Nephron (organoid): ENCODE data around the gene SRMS.
A peak's percentile ranks its signal among the peaks of the same experiment; 100 is the strongest.

Experiments used
- H3K27ac Mint-ChIP-seq, 3 experiments: 2 replicates each; pipeline ENCODE4 v1.8.0; 2020; ENCODE audit warnings: mixed read lengths in 3 of 3, mild to moderate bottlenecking in 2 of 3, moderate library complexity in 1 of 3
- H3K27me3 Mint-ChIP-seq: 2 replicates; pipeline ENCODE4 v1.8.0; 2021; ENCODE audit warnings: low read depth, mild to moderate bottlenecking, moderate library complexity, mixed read lengths
- H3K36me3 Mint-ChIP-seq: 2 replicates; pipeline ENCODE4 v1.8.0; 2020; ENCODE audit warnings: low read depth, mixed read lengths
- H3K4me1 Mint-ChIP-seq: 2 replicates; pipeline ENCODE4 v1.8.0; 2020; ENCODE audit warnings: mixed read lengths
- H3K4me3 Mint-ChIP-seq, 3 experiments: 2 replicates each; pipeline ENCODE4 v1.8.0; 2020; ENCODE audit warnings: mild to moderate bottlenecking in 3 of 3, mixed read lengths in 3 of 3, moderate library complexity in 2 of 3
- H3K9me3 Mint-ChIP-seq: 2 replicates; pipeline ENCODE4 v1.8.0; 2020; ENCODE audit warnings: mixed read lengths
- CTCF ChIP-seq, 3 experiments: fragments of 200-600 bp; sonication (generic); IDR thresholded peaks; one replicate each; pipeline ENCODE4 v1.5.0; 2021; ENCODE audit warnings: antibody characterized with exemption in 3 of 3; ENCODE audit not compliant: unreplicated experiment in 3 of 3

SRMS gene

GRCh38 chr20:63541371-63541770 is 6.2 kb downstream of the SRMS start:
- H3K4me1 Mint-ChIP-seq, result peaks cover 6% of the 10 kb centered on the region
- no peaks in the 10 kb centered on the region for H3K36me3 Mint-ChIP-seq
- no peak overlapping the region for H3K4me3 Mint-ChIP-seq
- H3K27ac Mint-ChIP-seq, result no peak overlapping the region
- TF ChIP-seq CTCF (IDR thresholded peaks at IDR 0.05; ENCODE audit: unreplicated experiment in 3 of 3), result no peak
- peaks cover 5% of the 10 kb centered on the region for H3K27me3 Mint-ChIP-seq
- no peaks in the 10 kb centered on the region for H3K9me3 Mint-ChIP-seq

GRCh38 chr20:63540417-63541186 is 6.9 kb downstream of the SRMS start:
- H3K9me3 Mint-ChIP-seq, result no peaks in the 10 kb centered on the region
- no peak for TF ChIP-seq CTCF (IDR thresholded peaks at IDR 0.05; ENCODE audit: unreplicated experiment in 3 of 3)
- H3K4me1 Mint-ChIP-seq, result peaks cover 6% of the 10 kb centered on the region
- no peak overlapping the region for H3K4me3 Mint-ChIP-seq
- H3K36me3 Mint-ChIP-seq, result no peaks in the 10 kb centered on the region
- H3K27ac Mint-ChIP-seq, result no peak overlapping the region
- peaks cover 4% of the 10 kb centered on the region for H3K27me3 Mint-ChIP-seq

- H3K27me3 Mint-ChIP-seq, result no peaks in the 10 kb centered on the region
- TF ChIP-seq CTCF (IDR thresholded peaks at IDR 0.05; ENCODE audit: unreplicated experiment in 3 of 3), result no peak
- H3K4me3 Mint-ChIP-seq, result no peak overlapping the region
- H3K36me3 Mint-ChIP-seq, result no peaks in the 10 kb centered on the region
- no peak overlapping the region for H3K27ac Mint-ChIP-seq
- no peaks in the 10 kb centered on the region for H3K9me3 Mint-ChIP-seq
- H3K4me1 Mint-ChIP-seq, result peaks cover 6% of the 10 kb centered on the region
Measured at GRCh38 chr20:63539441-63540370, 7.8 kb downstream of the SRMS start.

GRCh38 chr20:63539092-63539430 is 8.5 kb downstream of the SRMS start:
- Mint-ChIP-seq H3K27me3 (no peaks in the 10 kb centered on the region), H3K36me3 (no peaks in the 10 kb centered on the region), H3K4me1 (peaks cover 6% of the 10 kb centered on the region), H3K27ac (no peak overlapping the region), H3K9me3 (no peaks in the 10 kb centered on the region), H3K4me3 (no peak overlapping the region)
- no peak for TF ChIP-seq CTCF (IDR thresholded peaks at IDR 0.05; ENCODE audit: unreplicated experiment in 3 of 3)

- Mint-ChIP-seq H3K9me3 (no peaks in the 10 kb centered on the region), H3K27me3 (no peaks in the 10 kb centered on the region), H3K4me1 (peaks cover under 1% of the 10 kb centered on the region), H3K36me3 (no peaks in the 10 kb centered on the region), H3K4me3 (peak overlapping the region in 1 of 3 experiments; percentile 25), H3K27ac (no peak overlapping the region)
- TF ChIP-seq CTCF (IDR thresholded peaks at IDR 0.05; ENCODE audit: unreplicated experiment in 3 of 3), result peak in 2 of 3 experiments; percentile 21 to 26
Measured at GRCh38 chr20:63538204-63539091, 9.1 kb downstream of the SRMS start.
